HG03196 (cell line): Measurements from ENCODE around the gene SLCO2A1.

Experiments
- ATAC-seq: cut with Tn5 transposase; IDR thresholded peaks from one replicate; pipeline ENCODE4 v1.9.1; 2021; ENCODE audit not compliant: unreplicated experiment

SLCO2A1 gene

DNA sequence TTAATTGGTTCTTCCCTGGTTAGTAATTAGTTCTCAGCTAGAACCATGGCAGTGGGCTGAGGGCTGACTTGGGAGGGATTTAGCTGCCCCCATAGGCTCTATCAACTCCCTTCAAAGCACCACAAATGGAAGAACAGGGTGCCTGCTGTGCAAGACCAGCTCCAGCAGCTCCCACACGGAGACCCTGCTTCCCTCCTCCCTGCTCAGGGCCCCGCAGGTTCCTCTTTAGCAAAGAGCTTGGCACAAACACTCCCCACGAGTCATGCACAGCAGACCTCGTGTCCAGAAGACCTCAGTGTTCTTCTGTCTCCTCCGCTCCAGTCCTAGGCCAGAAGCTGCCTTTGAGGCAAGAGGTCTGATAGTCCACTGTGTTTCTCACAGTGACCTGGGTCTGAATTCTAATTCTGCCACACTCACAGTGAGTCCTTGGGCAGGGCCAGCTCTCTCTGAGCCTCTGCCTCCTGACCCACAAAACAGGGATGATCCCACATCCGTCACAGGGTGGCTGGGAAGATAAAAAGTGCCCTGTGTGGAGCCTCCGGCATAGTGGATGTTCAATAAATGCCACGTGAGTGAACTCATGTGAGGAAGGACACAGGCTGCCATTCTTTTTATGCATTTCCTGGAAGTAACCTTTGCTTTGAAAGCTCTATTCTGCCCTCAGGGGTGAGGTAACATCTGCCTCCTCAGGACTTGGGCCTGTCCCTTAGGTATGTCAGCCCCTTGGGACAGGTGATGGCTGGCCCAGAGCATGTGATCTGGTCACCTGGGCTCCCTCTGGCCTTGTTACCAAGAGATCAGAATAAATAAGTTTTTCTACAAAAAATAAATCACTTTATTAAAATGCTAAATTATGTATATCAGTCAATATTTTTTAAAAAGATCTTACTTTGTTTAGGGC, 141.7 kb downstream of the SLCO2A1 start:
- ATAC-seq: no peak

DNA sequence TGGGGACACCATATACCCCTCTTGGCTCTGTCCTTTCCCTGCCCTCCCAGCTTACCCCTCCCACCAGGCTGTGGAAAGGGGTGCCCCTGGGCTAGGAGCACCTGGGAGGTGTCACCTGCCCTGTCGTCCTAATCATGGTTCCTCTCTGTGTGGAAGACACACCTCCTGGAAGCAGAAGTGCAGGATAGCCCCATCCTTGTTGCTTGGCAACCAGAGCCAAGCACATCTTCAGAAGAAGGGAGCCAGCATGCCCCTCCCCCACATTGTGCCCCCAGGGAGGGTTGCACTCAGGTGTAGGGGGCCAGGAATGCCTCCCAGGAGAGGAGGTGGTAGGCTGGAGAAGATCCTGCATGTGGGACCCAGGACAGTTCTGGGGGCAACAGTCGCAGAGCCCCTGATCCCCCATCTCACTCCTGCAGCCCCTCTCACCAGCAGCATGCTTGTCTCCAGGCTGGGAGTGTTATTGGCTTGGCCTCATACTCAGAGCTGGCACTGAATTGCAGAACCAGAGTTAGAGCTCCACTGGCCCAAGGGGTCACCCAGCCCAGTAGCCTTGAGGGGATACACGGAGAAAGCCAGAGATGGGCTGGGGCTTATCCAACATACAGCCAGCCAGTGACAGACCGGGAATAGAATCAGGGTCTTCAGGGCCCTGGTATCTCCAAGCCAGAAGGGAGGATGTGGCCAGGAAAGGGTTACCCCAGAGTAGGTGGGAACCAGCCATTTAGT, 142.5 kb downstream of the SLCO2A1 start:
- ATAC-seq: no peak

DNA sequence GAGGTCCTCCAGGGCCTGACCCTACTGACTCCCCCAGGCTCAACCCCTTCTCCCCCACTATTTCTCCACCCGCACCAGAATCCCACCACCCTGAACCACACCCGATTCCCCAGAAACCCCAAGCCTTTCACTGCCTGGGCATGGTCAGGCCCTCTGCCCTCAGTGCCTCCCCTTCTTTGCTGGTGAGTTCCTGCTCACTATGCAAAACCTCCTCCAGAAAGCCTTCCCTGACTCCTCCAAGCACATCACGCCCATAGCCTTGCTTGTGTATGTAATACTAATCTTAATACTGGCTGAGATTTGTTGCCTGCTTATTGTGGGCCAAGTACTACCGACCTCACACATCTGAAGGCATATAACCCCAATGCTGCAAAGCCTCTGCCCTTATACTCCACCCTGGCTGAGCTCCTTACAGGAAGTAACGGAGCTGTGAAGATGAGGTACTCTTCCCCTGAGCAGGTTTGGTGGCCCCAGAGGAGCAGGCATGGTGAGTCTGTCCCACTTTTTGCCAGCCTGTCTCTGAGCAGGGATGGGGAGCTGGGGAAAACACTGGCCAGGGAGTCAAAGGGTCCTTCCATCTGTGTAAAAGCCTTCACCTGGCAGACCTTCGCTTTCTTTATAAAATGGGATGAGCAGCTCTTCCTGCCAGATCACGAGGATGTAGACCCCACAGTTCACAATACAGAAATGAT, 143.5 kb downstream of the SLCO2A1 start:
- ATAC-seq: no peak

DNA sequence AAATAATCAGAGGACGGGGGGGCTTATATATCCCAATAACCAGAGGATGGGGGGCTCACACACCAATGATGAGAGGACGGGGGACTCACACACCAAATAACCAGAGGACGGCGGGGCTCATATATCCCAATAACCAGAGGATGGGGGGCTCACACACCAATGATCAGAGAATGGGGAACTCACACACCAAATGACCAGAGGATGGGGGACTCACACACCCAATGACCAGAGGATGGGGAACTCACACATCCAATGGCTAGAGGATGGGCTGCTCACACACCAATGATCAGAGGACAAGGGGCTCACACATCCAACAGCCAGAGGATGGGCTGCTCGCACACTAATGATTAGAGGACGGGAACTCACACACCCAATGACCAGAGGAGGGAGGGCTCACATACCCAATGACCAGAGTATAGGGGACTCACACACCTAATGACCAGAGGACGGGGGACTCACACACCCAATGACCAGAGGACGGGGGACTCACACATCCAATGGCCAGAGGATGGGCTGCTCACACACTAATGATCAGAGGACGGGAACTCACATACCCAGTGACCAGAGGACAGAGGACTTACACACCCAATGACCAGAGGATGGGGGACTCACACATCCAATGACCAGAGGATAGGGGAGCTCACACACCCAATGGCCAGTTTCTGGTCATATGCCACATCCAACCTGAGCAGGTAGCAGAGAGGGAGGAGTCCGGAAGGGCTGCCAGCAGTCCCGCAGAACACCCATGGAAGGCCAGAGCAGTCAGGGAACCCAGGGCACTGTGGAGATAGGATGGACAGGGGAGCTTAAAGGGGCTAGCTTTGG, 144.6 kb downstream of the SLCO2A1 start:
- ATAC-seq: no peak

DNA sequence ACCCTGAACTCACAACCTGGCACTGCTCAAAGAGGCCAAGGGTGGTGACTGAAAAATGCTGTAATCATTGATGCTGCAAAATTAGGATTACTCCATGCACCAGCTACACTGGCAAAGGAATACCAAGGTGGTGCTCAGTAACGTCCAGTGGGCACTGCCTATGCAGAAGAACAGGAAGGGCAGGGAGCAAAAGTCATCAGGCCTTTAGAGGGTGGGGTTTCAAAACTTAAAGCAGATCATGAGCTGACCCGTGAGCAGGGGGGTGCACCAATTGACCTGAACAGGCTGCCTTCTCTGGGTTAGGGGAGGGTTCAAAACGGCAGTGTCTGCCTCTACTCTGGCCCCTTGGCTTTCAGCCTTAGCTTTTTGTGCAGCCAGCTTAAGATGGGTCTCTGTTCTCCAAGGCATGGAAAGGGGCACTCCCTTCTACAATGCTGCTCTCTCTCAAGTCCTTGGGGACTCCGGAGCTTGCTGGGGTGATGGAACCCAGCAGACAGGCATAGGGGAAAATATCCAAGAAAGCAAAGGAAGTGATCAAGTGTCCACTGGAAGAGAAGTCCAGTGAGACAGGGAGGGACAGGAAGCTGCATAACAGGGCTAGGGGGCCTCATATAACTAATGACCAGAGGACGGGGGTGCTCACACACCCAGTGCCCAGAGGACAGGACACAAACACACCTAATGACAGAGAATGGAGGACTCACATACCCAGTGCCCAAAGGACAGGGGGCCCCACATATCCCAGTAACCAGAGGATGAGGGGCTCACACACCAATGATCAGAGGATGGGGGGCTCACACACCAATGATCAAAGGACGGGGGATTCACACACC, 145.5 kb downstream of the SLCO2A1 start:
- ATAC-seq: no peak

DNA sequence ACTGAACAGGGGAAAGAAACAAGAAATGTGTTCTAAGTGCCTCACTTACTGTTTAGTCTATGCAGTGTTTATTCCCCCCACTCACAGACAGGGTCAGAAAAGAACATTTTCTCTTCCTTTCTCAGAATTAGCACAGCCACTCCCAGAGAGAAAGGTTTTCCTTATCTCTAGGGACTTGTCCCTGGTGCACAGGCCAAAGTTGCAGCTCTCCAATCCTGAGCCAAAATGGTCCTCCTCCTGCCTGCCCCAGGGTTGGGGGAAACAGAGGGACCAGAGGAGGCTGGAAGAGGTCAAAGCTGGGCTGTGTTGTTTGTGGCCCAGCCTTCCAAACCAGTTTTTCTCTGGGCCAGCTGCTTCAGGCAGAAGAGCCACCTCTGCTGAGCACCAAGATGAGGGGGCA, 146.1 kb downstream of the SLCO2A1 start:
- ATAC-seq: no peak

DNA sequence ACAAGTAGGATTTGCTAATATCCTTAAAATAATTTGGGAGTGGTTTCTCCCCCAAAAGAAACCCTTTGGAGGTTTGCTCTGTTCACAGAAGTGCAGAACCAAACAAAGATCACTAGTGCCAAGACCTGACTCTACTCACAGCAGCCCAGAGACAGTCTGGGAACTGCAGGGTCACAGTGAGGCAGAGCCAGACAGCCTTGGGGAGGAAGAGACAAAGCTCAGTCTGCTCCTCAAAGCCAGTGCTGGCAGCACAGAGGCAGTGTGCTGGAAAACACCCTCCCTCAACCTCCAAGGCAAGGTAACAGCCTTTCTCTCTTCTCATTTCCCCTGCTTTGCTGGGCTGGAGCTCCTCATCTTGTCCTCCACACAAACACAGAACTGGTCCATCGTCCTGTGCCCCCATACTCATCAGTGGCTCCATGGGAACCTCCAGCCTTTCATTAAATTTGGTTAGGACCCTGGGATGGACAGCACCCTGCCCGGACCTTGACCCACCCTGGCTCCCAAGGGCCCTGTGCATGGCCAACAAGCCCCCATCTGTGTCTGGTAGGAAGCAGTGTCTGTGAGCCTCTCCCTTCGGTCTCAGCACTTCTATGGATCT, 146.6 kb downstream of the SLCO2A1 start:
- ATAC-seq: no peak

DNA sequence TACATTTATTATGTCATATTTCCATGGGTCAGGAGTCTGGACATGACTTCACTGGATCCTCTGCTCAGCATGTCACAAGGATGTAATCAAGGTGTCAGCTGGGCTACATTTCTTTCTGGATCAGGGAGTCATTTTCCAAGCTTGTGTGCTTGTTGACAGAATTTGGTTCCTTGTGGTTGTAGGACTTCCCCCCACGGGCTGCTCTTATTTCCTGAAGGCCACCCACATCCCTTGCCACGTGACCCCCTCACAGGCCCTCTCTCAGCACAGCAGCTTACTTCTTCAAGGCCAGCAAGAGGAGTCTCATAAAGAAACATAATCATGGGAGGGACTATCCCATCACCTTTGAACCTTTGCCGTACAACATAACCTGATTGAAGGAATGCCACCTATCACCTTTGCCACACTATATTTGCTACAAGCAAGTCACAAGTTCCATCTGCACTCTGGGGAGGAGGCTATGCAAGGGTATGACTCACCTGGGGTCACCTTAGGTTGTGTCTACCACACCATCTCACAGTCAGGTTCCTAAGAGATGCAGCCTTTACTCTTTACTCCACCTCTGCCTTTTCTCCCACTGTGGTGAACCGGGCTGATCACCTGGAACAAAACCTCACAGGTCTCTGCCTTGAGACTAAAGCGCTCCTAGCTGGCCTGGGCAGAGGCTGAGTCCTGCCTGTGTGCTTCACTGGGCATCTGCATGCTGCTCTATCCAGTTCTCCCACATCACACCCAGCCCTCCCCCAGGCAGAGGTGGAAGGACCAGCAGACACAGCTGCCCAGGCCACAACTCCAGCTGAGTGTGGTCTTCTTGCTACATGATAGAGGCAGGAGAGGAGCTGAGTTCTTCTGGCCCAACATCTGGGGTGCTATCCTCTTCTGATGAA, 147.5 kb downstream of the SLCO2A1 start:
- ATAC-seq: no peak

DNA sequence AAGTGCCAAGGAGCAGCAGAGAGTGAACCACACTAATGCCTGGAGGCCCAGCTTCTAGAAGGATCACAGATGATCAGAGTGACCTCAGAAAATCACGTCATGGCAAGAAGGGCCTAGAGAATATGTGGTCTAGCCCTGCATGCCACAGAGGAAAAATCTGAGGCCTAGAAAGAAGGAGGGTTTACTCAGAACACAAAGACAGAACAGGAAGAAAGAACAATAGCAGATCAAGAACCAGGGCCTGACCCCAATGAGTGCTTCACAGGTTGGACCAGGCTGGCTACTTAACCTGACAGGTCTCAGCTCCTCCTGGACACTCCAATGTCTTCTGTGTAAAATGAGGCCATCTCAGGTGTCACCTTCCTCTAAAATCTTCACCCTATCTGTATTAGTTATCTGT, 148.2 kb downstream of the SLCO2A1 start:
- ATAC-seq: no peak

DNA sequence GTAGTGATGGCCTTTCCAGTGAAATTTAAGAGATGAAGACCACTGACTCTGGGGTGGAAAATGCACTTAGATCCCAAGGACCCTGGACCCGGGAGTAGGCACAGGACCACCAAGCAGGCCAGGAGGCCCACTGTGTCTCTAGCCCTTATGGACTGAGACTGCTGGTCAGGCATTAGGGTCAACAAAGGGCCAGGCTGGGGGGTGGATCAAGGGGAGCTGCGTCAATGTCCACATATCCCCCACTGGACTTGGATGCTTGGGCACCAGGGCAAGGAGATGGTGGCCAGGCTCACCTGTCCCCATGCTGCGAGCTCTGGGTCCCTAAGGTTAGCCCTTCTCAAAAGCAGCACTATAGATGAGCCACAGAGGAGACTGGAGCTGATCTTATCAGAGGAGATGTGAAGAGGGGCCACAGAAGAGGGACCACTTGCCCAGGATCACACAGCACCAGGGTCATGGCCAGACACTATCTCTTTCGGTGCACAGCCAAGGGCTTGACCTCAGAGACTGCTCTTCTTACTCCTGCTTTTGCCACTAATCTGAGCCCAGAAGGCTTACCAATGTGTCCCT, 148.8 kb downstream of the SLCO2A1 start:
- ATAC-seq: no peak

DNA sequence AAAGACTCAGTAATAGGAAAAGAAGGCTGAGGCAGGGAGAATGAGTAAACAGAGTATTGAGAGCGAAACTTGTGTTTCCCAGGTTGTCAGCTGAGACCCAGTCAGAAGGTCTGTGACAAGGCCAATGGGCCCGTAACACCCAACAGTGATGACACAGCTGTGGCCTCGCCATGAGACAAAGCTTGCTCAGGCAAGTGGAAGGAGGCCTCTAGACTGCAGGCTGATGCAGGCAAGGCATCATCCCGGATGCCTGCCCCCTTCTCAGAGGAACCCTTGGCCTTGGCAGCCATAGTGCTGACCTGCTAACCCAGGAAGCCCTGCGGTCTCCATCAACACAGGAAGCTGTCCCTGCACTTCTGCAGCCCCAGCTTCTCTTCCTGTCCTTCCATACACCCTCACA, 149.4 kb downstream of the SLCO2A1 start:
- no peak for ATAC-seq

DNA sequence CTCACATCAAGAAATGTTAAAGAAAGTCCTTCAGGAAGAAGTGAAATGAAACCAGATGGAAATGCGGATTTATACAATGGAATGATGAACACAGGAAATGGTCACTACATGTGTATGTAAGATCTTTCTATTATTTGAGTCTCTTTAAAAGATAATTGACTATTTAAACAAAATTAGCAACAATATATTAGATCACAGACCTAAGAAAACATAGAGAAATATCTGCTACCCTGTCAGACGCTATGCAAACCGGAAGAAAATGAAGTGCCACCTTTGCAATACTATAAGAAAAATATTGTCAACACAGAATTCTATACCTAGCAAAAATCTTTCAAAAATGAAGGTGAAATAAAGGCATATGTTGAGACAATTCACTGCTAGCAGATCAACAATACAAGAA, 151.2 kb downstream of the SLCO2A1 start:
- ATAC-seq: no peak
